Measurements from ENCODE around the gene ADCY10.

Gene ADCY10

GRCh38 chr1:167893798-167894197 is 20.1 kb downstream of the ADCY10 start:
- no peak for TF ChIP-seq FOXP2 (optimal IDR thresholded peaks at IDR 0.05; ENCODE audit: borderline replicate concordance, extremely low read depth, extremely low read length, insufficient read depth)
- no peak for TF ChIP-seq TAF1 (IDR thresholded peaks at IDR 0.05; ENCODE audit: borderline replicate concordance, insufficient read depth, low read length)
- TF ChIP-seq SIN3A (IDR thresholded peaks at IDR 0.05; ENCODE audit: borderline replicate concordance, insufficient read depth, low read length), result no peak
- no peak for TF ChIP-seq REST (IDR thresholded peaks at IDR 0.05; ENCODE audit: insufficient read depth in 1 of 2, low read depth in 2 of 2, low read length in 2 of 2)
- no peak for TF ChIP-seq POLR2AphosphoS5 (IDR thresholded peaks at IDR 0.05; ENCODE audit: low read depth, low read length)

- no peak for TF ChIP-seq POLR2AphosphoS5 (IDR thresholded peaks at IDR 0.05; ENCODE audit: low read depth, low read length)
- TF ChIP-seq TAF1 (IDR thresholded peaks at IDR 0.05; ENCODE audit: borderline replicate concordance, insufficient read depth, low read length), result no peak
- TF ChIP-seq SIN3A (IDR thresholded peaks at IDR 0.05; ENCODE audit: borderline replicate concordance, insufficient read depth, low read length), result no peak
- TF ChIP-seq REST (IDR thresholded peaks at IDR 0.05; ENCODE audit: insufficient read depth in 1 of 2, low read depth in 2 of 2, low read length in 2 of 2), result no peak
- TF ChIP-seq FOXP2 (optimal IDR thresholded peaks at IDR 0.05; ENCODE audit: borderline replicate concordance, extremely low read depth, extremely low read length, insufficient read depth), result no peak
Observed at GRCh38 chr1:167890400-167890799, 23.5 kb downstream of the ADCY10 start.

- TF ChIP-seq POLR2AphosphoS5 (IDR thresholded peaks at IDR 0.05; ENCODE audit: low read depth, low read length), result no peak
- no peak for TF ChIP-seq TAF1 (IDR thresholded peaks at IDR 0.05; ENCODE audit: borderline replicate concordance, insufficient read depth, low read length)
- TF ChIP-seq FOXP2 (optimal IDR thresholded peaks at IDR 0.05; ENCODE audit: borderline replicate concordance, extremely low read depth, extremely low read length, insufficient read depth), result no peak
- TF ChIP-seq SIN3A (IDR thresholded peaks at IDR 0.05; ENCODE audit: borderline replicate concordance, insufficient read depth, low read length), result no peak
- TF ChIP-seq REST (IDR thresholded peaks at IDR 0.05; ENCODE audit: insufficient read depth in 1 of 2, low read depth in 2 of 2, low read length in 2 of 2), result no peak
Observed at GRCh38 chr1:167882376-167882775, 31.6 kb downstream of the ADCY10 start.

GRCh38 chr1:167881786-167882185 is 32.1 kb downstream of the ADCY10 start:
- TF ChIP-seq POLR2AphosphoS5 (IDR thresholded peaks at IDR 0.05; ENCODE audit: low read depth, low read length) (no peak), FOXP2 (optimal IDR thresholded peaks at IDR 0.05; ENCODE audit: borderline replicate concordance, extremely low read depth, extremely low read length, insufficient read depth) (no peak), REST (IDR thresholded peaks at IDR 0.05; ENCODE audit: insufficient read depth in 1 of 2, low read depth in 2 of 2, low read length in 2 of 2) (no peak), TAF1 (IDR thresholded peaks at IDR 0.05; ENCODE audit: borderline replicate concordance, insufficient read depth, low read length) (no peak), SIN3A (IDR thresholded peaks at IDR 0.05; ENCODE audit: borderline replicate concordance, insufficient read depth, low read length) (no peak)

- TF ChIP-seq SIN3A (IDR thresholded peaks at IDR 0.05; ENCODE audit: borderline replicate concordance, insufficient read depth, low read length), result no peak
- no peak for TF ChIP-seq TAF1 (IDR thresholded peaks at IDR 0.05; ENCODE audit: borderline replicate concordance, insufficient read depth, low read length)
- no peak for TF ChIP-seq POLR2AphosphoS5 (IDR thresholded peaks at IDR 0.05; ENCODE audit: low read depth, low read length)
Observed at GRCh38 chr1:167881069-167881468, 32.9 kb downstream of the ADCY10 start.
